ENCODE results near the gene GPER1. TPM values are rescaled to one million over a fixed set of nuclear protein-coding genes. Genes with fewer than 3 reads are reported as not detected.

GPER1 gene
- total RNA-seq, 1 experiment from 2014 or later = 2.9 TPM

GRCh38 chr7:1100386-1100785 is 12.5 kb downstream of the GPER1 start:
- no peak overlapping the region for H3K27ac ChIP-seq (ENCODE audit: low read length)
- CTCF ChIA-PET = no interaction called here
- H3K36me3 ChIP-seq (ENCODE audit: control insufficient read depth, insufficient read depth, low read length) = no peaks in the 10 kb centered on the region
- TF ChIP-seq SIN3A (IDR thresholded peaks at IDR 0.05; ENCODE audit: borderline replicate concordance, insufficient read depth, low read depth, low read length) (no peak), TCF7L2 (IDR thresholded peaks at IDR 0.05; ENCODE audit: low read depth, low read length) (no peak), POLR2AphosphoS5 (IDR thresholded peaks at IDR 0.05; ENCODE audit: low read depth, low read length) (no peak), REST (IDR thresholded peaks at IDR 0.05; ENCODE audit: insufficient read depth in 1 of 2, low read depth in 2 of 2, low read length in 1 of 2) (no peak)
- TF ChIP-seq, protein P1, sequence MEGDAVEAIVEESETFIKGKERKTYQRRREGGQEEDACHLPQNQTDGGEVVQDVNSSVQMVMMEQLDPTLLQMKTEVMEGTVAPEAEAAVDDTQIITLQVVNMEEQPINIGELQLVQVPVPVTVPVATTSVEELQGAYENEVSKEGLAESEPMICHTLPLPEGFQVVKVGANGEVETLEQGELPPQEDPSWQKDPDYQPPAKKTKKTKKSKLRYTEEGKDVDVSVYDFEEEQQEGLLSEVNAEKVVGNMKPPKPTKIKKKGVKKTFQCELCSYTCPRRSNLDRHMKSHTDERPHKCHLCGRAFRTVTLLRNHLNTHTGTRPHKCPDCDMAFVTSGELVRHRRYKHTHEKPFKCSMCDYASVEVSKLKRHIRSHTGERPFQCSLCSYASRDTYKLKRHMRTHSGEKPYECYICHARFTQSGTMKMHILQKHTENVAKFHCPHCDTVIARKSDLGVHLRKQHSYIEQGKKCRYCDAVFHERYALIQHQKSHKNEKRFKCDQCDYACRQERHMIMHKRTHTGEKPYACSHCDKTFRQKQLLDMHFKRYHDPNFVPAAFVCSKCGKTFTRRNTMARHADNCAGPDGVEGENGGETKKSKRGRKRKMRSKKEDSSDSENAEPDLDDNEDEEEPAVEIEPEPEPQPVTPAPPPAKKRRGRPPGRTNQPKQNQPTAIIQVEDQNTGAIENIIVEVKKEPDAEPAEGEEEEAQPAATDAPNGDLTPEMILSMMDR (IDR thresholded peaks at IDR 0.05) = no peak
- intact Hi-C loops (cut with micrococcal nuclease; ENCODE audit: unreplicated experiment) (no loop called here), in situ Hi-C loops (cut with HindIII; ENCODE audit: low pct_unique_long_range_greater_than_20kb, low sequenced_read_pairs) (no loop called here)
- H3K27me3 ChIP-seq (ENCODE audit: control insufficient read depth, insufficient read depth, low read length) = no peaks in the 10 kb centered on the region
- POLR2A ChIA-PET = no interaction called here
- H3K9me3 ChIP-seq (ENCODE audit: control insufficient read depth, insufficient read depth, low read depth, low read length) = no peaks in the 10 kb centered on the region
- no peak for DNase-seq (ENCODE audit: low read depth, low spot score)
- ATAC-seq = no peak
- BruUV-seq (replicated peaks) = no TSS peak
- no peak overlapping the region for H3K4me3 ChIP-seq (ENCODE audit: low read depth in 2 of 2, low read length in 2 of 2)
- H3K4me1 ChIP-seq (ENCODE audit: control insufficient read depth, insufficient read depth, low read length) = peaks cover 4% of the 10 kb centered on the region; the same call in 1 of the 2 replicates

DNA sequence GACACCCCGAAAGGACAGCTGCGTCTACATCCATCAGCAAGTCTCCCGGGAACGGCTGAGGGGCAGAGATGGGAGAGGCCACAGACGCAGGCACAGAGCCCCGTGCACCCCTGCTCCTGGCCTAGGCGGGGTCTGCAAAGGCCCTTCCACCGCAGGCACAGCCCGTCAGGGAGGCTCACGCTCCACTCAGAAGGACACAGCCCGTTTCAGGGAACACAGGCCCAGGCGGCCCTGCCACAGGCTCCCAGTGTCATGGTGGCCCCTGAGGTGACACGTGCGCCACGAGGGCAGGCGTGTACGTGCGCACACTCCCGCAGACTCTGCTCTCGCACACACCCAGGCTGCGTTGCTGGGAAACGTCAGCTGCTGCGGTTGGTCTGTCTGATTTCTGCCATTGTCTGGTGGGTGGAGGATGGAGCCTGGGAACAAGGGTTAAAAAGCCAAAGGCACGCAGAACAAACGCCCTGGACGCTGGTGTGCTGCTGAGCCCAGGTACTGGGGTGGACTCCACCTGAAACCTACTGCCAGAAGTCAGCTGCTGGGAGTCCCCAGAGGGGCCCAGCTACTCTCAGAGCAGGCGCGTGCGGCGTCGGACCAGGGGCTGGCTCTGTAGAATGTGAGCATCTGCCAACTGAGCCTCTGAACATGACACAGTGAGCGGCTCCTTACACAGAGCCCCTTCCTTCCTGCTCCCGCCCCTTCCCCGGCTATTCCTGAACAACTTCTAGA is 13.1 kb downstream of the GPER1 start:
- BruUV-seq (replicated peaks) = no TSS peak
- intact Hi-C loops (cut with micrococcal nuclease; ENCODE audit: unreplicated experiment) (no loop called here), in situ Hi-C loops (cut with HindIII; ENCODE audit: low pct_unique_long_range_greater_than_20kb, low sequenced_read_pairs) (no loop called here)
- ChIA-PET POLR2A (no interaction called here), CTCF (no interaction called here)
- H3K4me3 ChIP-seq (ENCODE audit: low read depth in 2 of 2, low read length in 2 of 2) = no peak overlapping the region
- H3K9me3 ChIP-seq (ENCODE audit: control insufficient read depth, insufficient read depth, low read depth, low read length) = no peaks in the 10 kb centered on the region
- no peak overlapping the region for H3K27ac ChIP-seq (ENCODE audit: low read length)
- no peak for TF ChIP-seq REST (IDR thresholded peaks at IDR 0.05; ENCODE audit: insufficient read depth in 1 of 2, low read depth in 2 of 2, low read length in 1 of 2)
- TF ChIP-seq SIN3A (IDR thresholded peaks at IDR 0.05; ENCODE audit: borderline replicate concordance, insufficient read depth, low read depth, low read length) = no peak
- TF ChIP-seq TCF7L2 (IDR thresholded peaks at IDR 0.05; ENCODE audit: low read depth, low read length) = no peak
- no peak for TF ChIP-seq POLR2AphosphoS5 (IDR thresholded peaks at IDR 0.05; ENCODE audit: low read depth, low read length)
- TF ChIP-seq, protein P1 (IDR thresholded peaks at IDR 0.05) = no peak
- ATAC-seq (no peak), DNase-seq (ENCODE audit: low read depth, low spot score) (no peak)
- H3K36me3 ChIP-seq (ENCODE audit: control insufficient read depth, insufficient read depth, low read length) = no peaks in the 10 kb centered on the region
- H3K27me3 ChIP-seq (ENCODE audit: control insufficient read depth, insufficient read depth, low read length) = no peaks in the 10 kb centered on the region
- H3K4me1 ChIP-seq (ENCODE audit: control insufficient read depth, insufficient read depth, low read length) = peaks cover 4% of the 10 kb centered on the region; the same call in 1 of the 2 replicates

Data from Panc1 (cell line).